GM12892 (cell line): ENCODE measurements around the gene ERC1.

Experiments used
- DNase-seq: peaks from one replicate; pipeline ENCODE4 v3.0.0; 2011; ENCODE audit not compliant: insufficient read length
- FAIRE-seq: peaks from 2 replicates; lab custom pipeline; 2011; peaks lifted over from hg19 to GRCh38; lab: Jason Lieb, UNC
- POLR2A ChIP-seq: IDR thresholded peaks from 2 replicates; pipeline ENCODE4 v1.6.1; 2011; ENCODE audit warnings: low read depth, low read length, control low read depth
- POLR2AphosphoS5 ChIP-seq: IDR thresholded peaks from 2 replicates; pipeline ENCODE4 v1.6.1; 2011; ENCODE audit warnings: low read depth, low read length, control low read depth
- TAF1 ChIP-seq: IDR thresholded peaks from 2 replicates; pipeline ENCODE4 v1.6.1; 2011; ENCODE audit warnings: low read depth, mild to moderate bottlenecking, control low read depth, low read length, borderline replicate concordance

ERC1 gene

DNA sequence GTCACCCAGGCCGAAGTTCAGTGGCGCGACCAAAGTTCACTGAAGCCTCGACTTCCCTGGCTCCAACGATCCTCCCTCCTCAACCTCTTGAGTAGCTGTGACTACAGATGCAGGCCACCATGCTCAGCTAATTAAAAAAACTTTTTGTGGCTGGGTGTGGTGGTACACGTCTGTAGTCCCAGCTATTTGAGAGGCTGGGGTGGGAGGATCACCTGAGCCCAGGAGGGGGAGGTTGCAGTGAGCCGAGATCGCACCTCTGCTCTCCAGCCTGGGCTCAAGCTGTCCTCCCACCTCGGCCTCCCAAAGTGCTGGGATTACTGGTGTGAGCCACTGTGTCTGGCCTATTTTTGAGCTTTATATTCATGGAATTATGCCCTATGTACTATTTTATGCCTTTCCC is 23.4 kb upstream of the ERC1 start:
- FAIRE-seq (no peak), DNase-seq (no peak)
- TF ChIP-seq TAF1 (no peak), POLR2AphosphoS5 (no peak), POLR2A (no peak)

DNA sequence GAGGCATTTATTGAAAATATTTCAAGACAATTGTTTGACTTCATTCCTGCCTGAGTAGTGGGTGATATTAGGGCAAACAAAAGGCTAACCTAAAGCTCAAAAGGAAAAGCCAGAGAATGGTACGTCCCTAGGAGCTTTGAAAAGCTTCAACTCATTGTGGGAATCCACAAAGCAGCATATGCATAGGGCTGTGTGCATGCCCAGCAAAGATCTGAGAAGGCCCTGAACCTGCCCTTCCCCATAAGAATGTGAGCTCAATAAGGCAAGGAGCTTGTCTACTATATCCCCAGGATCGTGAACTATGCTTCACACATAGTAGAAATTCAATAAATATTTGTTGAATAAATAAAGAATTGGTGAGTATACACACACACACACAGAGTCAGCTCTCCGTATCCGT is 22.5 kb upstream of the ERC1 start:
- DNase-seq (no peak), FAIRE-seq (no peak)

DNA sequence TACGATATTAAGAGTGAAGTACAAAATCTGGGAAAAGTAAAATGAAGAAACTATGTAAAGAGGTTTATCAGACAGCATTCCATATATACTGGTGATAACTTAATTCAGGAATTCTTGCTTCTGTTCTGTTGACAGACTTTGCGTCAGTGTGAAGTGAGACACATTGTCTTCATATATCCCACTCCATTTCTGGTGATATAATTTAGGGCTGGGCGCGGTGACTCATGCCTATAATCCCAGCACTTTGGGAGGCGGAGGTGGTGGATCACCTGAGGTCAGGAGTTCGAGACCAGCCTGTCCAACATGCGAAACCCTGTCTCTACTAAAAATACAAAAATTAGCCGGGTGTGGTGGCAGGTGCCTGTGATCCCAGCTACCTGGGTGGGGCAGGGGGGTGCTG is 21.2 kb upstream of the ERC1 start:
- no peak for FAIRE-seq
- DNase-seq, result no peak
- TF ChIP-seq POLR2A (no peak), POLR2AphosphoS5 (no peak), TAF1 (no peak)

More for the DNA sequence above, 22.5 kb upstream of the ERC1 start:
- TF ChIP-seq TAF1 (no peak), POLR2A (no peak), POLR2AphosphoS5 (no peak)

DNA sequence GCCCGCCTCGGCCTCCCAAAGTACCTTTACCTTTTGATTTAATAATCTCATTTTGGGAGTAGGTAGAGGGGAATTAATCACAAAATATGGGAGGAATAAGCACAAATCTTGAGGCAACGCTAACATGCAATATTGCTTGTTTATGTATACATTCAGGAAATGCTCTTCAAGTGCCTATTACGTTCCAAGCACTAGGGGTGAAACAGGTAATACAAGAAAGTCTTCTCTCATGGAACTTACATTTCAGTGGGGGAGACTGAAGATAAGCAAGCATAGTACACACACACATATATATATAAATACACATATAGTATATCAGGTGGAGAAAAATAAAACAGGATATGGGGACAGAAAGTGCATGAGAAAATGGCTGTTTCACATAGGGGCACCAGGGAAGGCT is 19.0 kb upstream of the ERC1 start:
- DNase-seq, result no peak
- FAIRE-seq, result no peak
- no peak for TF ChIP-seq POLR2AphosphoS5
- TF ChIP-seq TAF1, result no peak
- no peak for TF ChIP-seq POLR2A

DNA sequence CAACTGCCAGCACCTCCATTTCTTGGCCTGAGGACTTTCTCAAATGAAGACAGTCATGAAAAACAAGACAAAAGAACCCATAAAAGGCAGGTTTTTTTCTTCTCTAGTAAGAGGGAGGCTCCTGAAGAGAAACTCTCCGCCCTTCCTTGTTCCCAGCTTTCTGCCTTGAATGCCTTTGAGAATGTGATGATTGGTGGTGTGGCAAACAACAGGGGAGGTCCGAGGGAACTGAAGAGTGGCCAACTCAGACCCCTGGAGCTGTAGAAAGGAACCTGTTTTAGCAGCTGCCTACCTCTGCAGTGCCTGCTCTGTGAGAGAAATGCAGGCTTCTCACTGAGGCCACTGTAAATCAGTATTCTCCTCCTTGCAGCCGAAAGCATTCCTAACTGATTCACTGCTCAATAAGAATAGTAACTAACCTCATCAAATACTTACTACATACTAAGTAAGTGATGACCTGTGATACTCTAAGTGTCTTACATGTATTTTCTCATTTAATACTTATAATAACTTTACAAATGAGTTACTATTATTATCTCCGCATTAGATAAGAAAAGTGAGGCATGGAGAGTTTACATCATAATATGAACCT is 16.7 kb upstream of the ERC1 start:
- TF ChIP-seq POLR2AphosphoS5, result no peak
- TF ChIP-seq POLR2A, result no peak
- no peak for TF ChIP-seq TAF1
- FAIRE-seq (no peak), DNase-seq (no peak)

DNA sequence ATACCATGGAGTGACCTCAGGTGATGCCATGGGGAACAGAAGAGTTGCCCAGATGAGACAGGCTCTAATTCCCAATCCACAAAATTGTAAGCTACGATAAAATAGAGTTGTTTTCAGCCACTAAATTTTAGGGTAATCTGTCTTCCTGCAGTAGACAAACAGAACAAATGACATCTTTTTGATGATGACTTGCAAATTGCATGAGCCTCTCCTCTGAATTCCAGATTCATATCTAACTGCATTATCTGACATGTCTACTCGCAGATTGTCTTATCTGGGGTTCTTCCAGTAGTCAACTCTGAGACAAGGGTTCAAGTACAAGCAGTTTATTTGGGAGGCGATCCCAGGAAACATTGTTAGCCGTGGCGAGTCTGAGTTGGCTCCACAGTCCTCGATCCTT is 14.4 kb upstream of the ERC1 start:
- no peak for DNase-seq
- FAIRE-seq, result no peak
- TF ChIP-seq POLR2AphosphoS5 (no peak), TAF1 (no peak)

DNA sequence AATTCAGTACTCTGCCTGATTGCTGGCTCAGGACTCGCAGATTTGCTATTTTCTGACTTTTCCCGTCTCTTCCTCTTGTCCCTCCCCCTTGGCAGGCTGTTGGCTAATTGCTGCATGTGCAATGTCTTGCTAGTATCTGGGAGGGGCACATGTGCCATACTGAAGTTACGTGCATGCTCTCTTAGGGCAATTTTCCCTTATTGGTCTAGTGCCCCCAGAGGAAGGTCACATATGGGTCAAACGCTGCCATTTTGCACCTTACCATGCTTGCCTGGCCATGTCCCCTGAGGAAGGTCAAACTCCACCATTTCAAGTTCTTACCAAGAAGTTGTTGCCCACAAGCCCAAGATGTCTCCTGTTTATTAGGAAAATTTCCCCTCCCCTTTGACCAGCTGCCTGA is 13.9 kb upstream of the ERC1 start:
- FAIRE-seq (no peak), DNase-seq (no peak)
- TF ChIP-seq POLR2A (no peak), POLR2AphosphoS5 (no peak), TAF1 (no peak)

DNA sequence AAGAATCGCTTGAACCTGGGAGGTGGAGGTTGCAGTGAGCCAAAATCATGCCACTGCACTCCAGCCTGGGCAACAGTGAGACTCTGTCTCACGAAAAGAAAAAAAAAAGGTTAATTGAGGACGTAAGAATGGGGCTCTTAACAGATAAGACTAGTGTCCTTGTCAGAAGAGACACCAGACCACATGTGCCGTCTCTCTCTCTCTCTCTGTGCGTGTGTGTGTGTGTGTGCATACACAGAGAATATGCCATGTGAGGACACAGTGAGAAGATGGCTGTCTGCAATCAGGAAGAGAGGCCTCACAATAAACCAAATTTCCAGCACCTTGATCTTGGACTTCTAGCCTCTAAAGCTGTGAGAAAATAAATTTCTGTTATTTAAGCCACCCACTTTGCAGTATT is 11.7 kb upstream of the ERC1 start:
- TF ChIP-seq POLR2A (no peak), POLR2AphosphoS5 (no peak), TAF1 (no peak)
- FAIRE-seq, result no peak
- no peak for DNase-seq

DNA sequence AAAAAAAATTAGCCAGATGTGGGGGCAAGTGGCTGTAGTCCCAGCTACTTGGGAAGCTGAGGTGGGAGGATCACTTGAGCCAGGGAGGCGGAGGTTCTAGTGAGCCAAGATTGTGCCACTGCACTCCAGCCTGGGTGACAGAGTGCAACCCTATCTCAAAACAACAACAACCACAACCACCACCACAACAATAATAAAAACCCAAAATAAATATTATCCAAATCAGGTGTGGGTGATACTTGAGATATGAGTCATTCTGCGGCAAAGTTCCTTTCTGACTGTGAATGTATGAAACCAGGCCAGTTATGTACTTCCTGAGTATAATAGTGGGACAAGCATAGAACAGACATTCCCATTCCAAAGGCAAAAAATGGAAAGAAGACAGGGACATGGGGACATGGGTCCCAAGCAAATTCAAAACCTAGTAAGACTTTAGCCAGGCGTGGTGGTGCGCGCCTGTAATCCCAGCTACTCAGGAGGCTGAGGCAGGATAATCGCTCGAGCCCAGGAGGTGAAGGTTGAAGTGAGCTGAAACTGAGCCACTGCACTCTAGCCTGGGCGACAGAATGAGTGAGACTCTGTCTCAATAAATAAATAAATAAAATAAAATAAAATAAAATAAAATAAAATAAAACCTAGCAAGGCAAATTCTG is 9.7 kb upstream of the ERC1 start:
- FAIRE-seq (no peak), DNase-seq (no peak)
- TF ChIP-seq POLR2A, result no peak
- no peak for TF ChIP-seq TAF1
- no peak for TF ChIP-seq POLR2AphosphoS5

DNA sequence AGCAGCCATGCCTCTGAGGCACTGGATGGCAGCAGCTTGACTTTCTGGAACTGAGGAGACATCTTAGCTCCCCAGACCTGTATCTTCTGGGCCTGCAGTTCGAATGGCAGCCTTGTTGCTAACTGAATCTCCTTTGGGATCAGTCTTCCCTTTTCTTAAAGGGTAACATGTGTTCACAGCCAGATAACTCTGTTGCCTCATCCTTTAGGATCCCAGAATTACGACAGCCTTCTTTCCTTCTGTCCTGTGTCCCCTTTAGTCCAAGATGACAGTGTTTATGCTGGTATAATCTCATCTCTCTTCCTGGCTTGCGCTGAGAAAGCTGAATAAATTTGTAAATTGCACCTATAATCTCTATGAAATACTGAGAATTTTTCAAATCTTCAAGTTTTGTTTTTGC is 9.1 kb upstream of the ERC1 start:
- TF ChIP-seq TAF1 (no peak), POLR2A (no peak), POLR2AphosphoS5 (no peak)
- DNase-seq, result no peak
- no peak for FAIRE-seq

DNA sequence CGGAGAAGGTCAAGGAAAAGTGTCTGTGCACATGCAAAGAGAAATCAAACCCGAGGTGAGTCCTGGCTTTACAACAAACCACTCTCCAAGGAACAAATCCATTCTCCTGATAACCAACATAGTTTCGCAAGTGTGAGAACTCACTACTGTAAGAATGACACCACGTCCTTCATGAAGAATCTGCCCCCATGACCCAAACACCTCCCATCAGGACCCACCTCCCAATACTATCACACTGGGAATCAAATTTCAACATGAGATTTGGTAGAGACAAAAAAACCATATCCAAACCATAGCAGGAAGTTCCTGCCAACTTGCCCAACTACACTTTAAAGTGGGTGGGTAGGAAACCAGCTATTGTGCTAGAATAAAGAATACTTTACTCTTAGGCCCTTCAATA is 2.4 kb upstream of the ERC1 start:
- FAIRE-seq (no peak), DNase-seq (no peak)
- no peak for TF ChIP-seq TAF1
- no peak for TF ChIP-seq POLR2AphosphoS5
- TF ChIP-seq POLR2A, result no peak

DNA sequence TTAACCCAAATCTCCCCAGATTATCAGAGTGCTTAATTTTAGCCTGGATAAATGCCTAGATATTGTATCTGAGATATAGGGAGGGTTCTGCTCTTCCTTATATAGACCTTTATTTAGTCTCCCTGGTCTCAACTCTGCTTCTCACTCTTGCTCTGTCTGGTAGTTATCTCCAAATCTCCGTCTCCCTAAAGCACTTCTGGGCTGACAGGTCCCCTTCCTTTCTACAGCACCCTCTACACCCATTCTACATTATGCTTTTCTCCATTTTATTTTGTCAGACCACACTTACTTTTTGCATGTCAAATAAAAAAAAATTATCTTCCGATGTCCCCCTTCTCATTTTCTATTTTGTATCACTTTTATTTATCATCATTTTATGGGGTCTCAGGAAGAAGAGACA is 2.0 kb upstream of the ERC1 start:
- no peak for TF ChIP-seq TAF1
- TF ChIP-seq POLR2A, result no peak
- TF ChIP-seq POLR2AphosphoS5, result no peak
- DNase-seq (no peak), FAIRE-seq (no peak)
